ENCODE measurements around the gene ACTA1.
"Not testable (repeated sequence)": the region's sequence is repeated elsewhere in the genome, so short reads cannot be mapped to it uniquely, and the experiment has no call there.

Gene ACTA1

GRCh38 chr1:229440851-229441537 is 7.1 kb upstream of the ACTA1 start:
- DNase-seq (ENCODE audit: low read depth in 2 of 2), result no peak

- DNase-seq (ENCODE audit: low read depth in 2 of 2), result no peak
These were observed 4.1 kb upstream of the ACTA1 start for GRCh38 chr1:229438021-229438420.

- DNase-seq (ENCODE audit: low read depth in 2 of 2), result no peak
These were observed 3.5 kb upstream of the ACTA1 start for GRCh38 chr1:229437443-229437842.

GRCh38 chr1:229436201-229436600 is 2.3 kb upstream of the ACTA1 start:
- no peak for DNase-seq (ENCODE audit: low read depth in 2 of 2)

- no peak for DNase-seq (ENCODE audit: low read depth in 2 of 2)
These were observed 752 bp upstream of the ACTA1 start for GRCh38 chr1:229434641-229435051.

GRCh38 chr1:229433364-229434004 is 410 bp downstream of the ACTA1 start:
- no peak for DNase-seq (ENCODE audit: low read depth in 2 of 2)

GRCh38 chr1:229432905-229433304 is 989 bp downstream of the ACTA1 start:
- DNase-seq (ENCODE audit: low read depth in 2 of 2), result no peak

- DNase-seq (ENCODE audit: low read depth in 2 of 2), result no peak
These were observed 1.8 kb downstream of the ACTA1 start for GRCh38 chr1:229432116-229432461.

GRCh38 chr1:229431284-229432115 is 2.4 kb downstream of the ACTA1 start:
- no peak for DNase-seq (ENCODE audit: low read depth in 2 of 2)

- DNase-seq (ENCODE audit: low read depth in 2 of 2), result peak in 1 of 2 donors; percentile 22
These were observed 3.1 kb downstream of the ACTA1 start for GRCh38 chr1:229430761-229431283.

- no peak for DNase-seq (ENCODE audit: low read depth in 2 of 2)
These were observed 5.6 kb downstream of the ACTA1 start for GRCh38 chr1:229428256-229428655.

GRCh38 chr1:229427572-229427971 is 6.3 kb downstream of the ACTA1 start:
- DNase-seq (ENCODE audit: low read depth in 2 of 2), result no peak

- DNase-seq (ENCODE audit: low read depth in 2 of 2), result no peak
These were observed 8.2 kb downstream of the ACTA1 start for GRCh38 chr1:229425564-229426159.

GRCh38 chr1:229420765-229421164 is 13.1 kb downstream of the ACTA1 start:
- DNase-seq (ENCODE audit: low read depth in 2 of 2), result no peak

- DNase-seq (ENCODE audit: low read depth in 2 of 2), result no peak
These were observed 13.7 kb downstream of the ACTA1 start for GRCh38 chr1:229420224-229420623.

GRCh38 chr1:229418586-229418985 is 15.3 kb downstream of the ACTA1 start:
- DNase-seq (ENCODE audit: low read depth in 2 of 2), result not testable (repeated sequence)

- DNase-seq (ENCODE audit: low read depth in 2 of 2), result not testable (repeated sequence)
These were observed 21.1 kb downstream of the ACTA1 start for GRCh38 chr1:229412810-229413209.

- DNase-seq (ENCODE audit: low read depth in 2 of 2), result no peak
These were observed 21.8 kb downstream of the ACTA1 start for GRCh38 chr1:229412056-229412455.

- no peak for DNase-seq (ENCODE audit: low read depth in 2 of 2)
These were observed 22.3 kb downstream of the ACTA1 start for GRCh38 chr1:229411434-229412055.

- peak in 1 of 2 donors; percentile 16 for DNase-seq (ENCODE audit: low read depth in 2 of 2)
These were observed 23.0 kb downstream of the ACTA1 start for GRCh38 chr1:229410692-229411433.

GRCh38 chr1:229410370-229410691 is 23.6 kb downstream of the ACTA1 start:
- no peak for DNase-seq (ENCODE audit: low read depth in 2 of 2)
